GM23338 (cell line): ENCODE results near the gene MEGF11. TPM values are rescaled to one million over a fixed set of nuclear protein-coding genes. Genes with fewer than 3 reads are reported as not detected.

Experiments used
- ATAC-seq: fragments of 200-7000 bp; cut with Tn5 transposase; 3 replicates; pipeline ENCODE4 v1.9.1; 2020
- DNase-seq: peaks from one replicate; pipeline ENCODE4 v3.0.0-alpha.2; 2015; ENCODE audit warnings: low spot score
- H2AFZ ChIP-seq: fragments of 200-600 bp; sonication (generic); 2 replicates; pipeline ENCODE4 v1.8.0; 2016; ENCODE audit warnings: antibody characterized with exemption, mild to moderate bottlenecking, moderate library complexity
- H3F3A ChIP-seq: fragments of 200-600 bp; sonication (generic); replicated peaks from 2 replicates; pipeline ENCODE4 v1.8.0; 2017; ENCODE audit warnings: antibody characterized with exemption, mixed run types, low read depth
- H3K27ac ChIP-seq: fragments of 200-600 bp; sonication (generic); 2 replicates; pipeline ENCODE4 v1.6.1; 2016; ENCODE audit warnings: low read depth
- H3K27me3 ChIP-seq: fragments of 200-600 bp; sonication (generic); 2 replicates; pipeline ENCODE4 v1.8.0; 2016; ENCODE audit warnings: mild to moderate bottlenecking, mixed run types, moderate library complexity; ENCODE audit not compliant: insufficient read depth
- H3K36me3 ChIP-seq: fragments of 200-600 bp; sonication (generic); 2 replicates; pipeline ENCODE4 v1.8.0; 2016; ENCODE audit warnings: mild to moderate bottlenecking; ENCODE audit not compliant: insufficient read depth
- H3K4me1 ChIP-seq: fragments of 200-600 bp; sonication (generic); 2 replicates; pipeline ENCODE4 v1.8.0; 2016; ENCODE audit warnings: mild to moderate bottlenecking, moderate library complexity; ENCODE audit not compliant: insufficient read depth
- H3K4me2 ChIP-seq: fragments of 200-600 bp; sonication (generic); 2 replicates; pipeline ENCODE4 v1.7.1; 2017; ENCODE audit warnings: mixed run types
- H3K4me3 ChIP-seq: fragments of 200-600 bp; sonication (generic); 2 replicates; pipeline ENCODE4 v1.6.1; 2016; ENCODE audit warnings: mixed run types
- H3K79me2 ChIP-seq: fragments of 200-600 bp; sonication (generic); replicated peaks from 2 replicates; pipeline ENCODE4 v1.8.0; 2017; ENCODE audit warnings: mild to moderate bottlenecking; ENCODE audit not compliant: insufficient read depth
- H3K9me2 ChIP-seq: fragments of 200-600 bp; sonication (generic); 2 replicates; pipeline ENCODE4 v1.8.0; 2017; ENCODE audit not compliant: insufficient read depth
- H4K20me1 ChIP-seq: fragments of 200-600 bp; sonication (generic); replicated peaks from 2 replicates; pipeline ENCODE4 v1.8.0; 2017; ENCODE audit warnings: mild to moderate bottlenecking; ENCODE audit not compliant: insufficient read depth
- H3K27ac Mint-ChIP-seq: 2 replicates; pipeline ENCODE4 v1.8.0; 2020; ENCODE audit warnings: inconsistent platforms, mild to moderate bottlenecking, moderate library complexity, mixed read lengths
- H3K27me3 Mint-ChIP-seq: 3 replicates; pipeline ENCODE4 v1.8.0; 2022; ENCODE audit warnings: low read depth, mild to moderate bottlenecking, moderate library complexity, mixed read lengths, inconsistent platforms; ENCODE audit not compliant: insufficient read depth, poor library complexity
- H3K36me3 Mint-ChIP-seq: 3 replicates; pipeline ENCODE4 v1.8.0; 2021; ENCODE audit warnings: low read depth, mild to moderate bottlenecking, inconsistent platforms, moderate library complexity, mixed read lengths
- H3K4me1 Mint-ChIP-seq: 3 replicates; pipeline ENCODE4 v1.8.0; 2020; ENCODE audit warnings: mild to moderate bottlenecking, inconsistent platforms, mixed read lengths
- H3K4me3 Mint-ChIP-seq: 3 replicates; pipeline ENCODE4 v1.8.0; 2021; ENCODE audit warnings: moderate library complexity, mild to moderate bottlenecking, inconsistent platforms, mixed read lengths
- H3K9me3 Mint-ChIP-seq: 3 replicates; pipeline ENCODE4 v1.8.0; 2020; ENCODE audit warnings: moderate library complexity, mild to moderate bottlenecking, inconsistent platforms, mixed read lengths
- CREB1 ChIP-seq: fragments of 250-450 bp; sonication (Bioruptor Pico); IDR thresholded peaks from 2 replicates; pipeline ENCODE4 v1.5.0; 2020; ENCODE audit warnings: low read depth, mild to moderate bottlenecking, moderate library complexity
- EZH2phosphoT487 ChIP-seq: fragments of 200-600 bp; sonication (generic); IDR thresholded peaks from one replicate; pipeline ENCODE4 v1.8.1; 2018; ENCODE audit warnings: antibody characterized with exemption; ENCODE audit not compliant: unreplicated experiment
- JUNB ChIP-seq: IDR thresholded peaks from one replicate; pipeline ENCODE4 v1.6.1; 2016; ENCODE audit warnings: antibody characterized with exemption; ENCODE audit not compliant: unreplicated experiment
- POLR2AphosphoS5 ChIP-seq: IDR thresholded peaks from 2 replicates; pipeline ENCODE4 v1.6.1; 2016; ENCODE audit warnings: antibody characterized with exemption, low read depth
- ZNF114 ChIP-seq: fragments of 250-450 bp; sonication (Bioruptor Pico); IDR thresholded peaks from 2 replicates; pipeline ENCODE4 v1.5.0; 2020; ENCODE audit warnings: mild to moderate bottlenecking, moderate library complexity
- ZNF331 ChIP-seq: fragments of 250-450 bp; sonication (Bioruptor Pico); IDR thresholded peaks from 2 replicates; pipeline ENCODE4 v1.5.0; 2020; ENCODE audit warnings: low read depth, mild to moderate bottlenecking, moderate library complexity
- polyA plus RNA-seq: library from polyadenylated mRNA; unstranded; fragments of >200 nt; fragmentation: Nextera tagmentation; extraction: Ambion mirVana; gene quantifications from 2 replicates; pipeline ENCODE4 v1.2.1, GENCODE V29; 2016
- total RNA-seq: library from RNA; depleted of rRNA; stranded (reverse); fragments of >200 nt; shearing (Covaris generic); gene quantifications from 2 replicates; pipeline ENCODE4 v1.2.3, GENCODE V29; 2014
- TF ChIP-seq, protein P1 (sequence below): fragments of 250-450 bp; sonication (Bioruptor Pico); IDR thresholded peaks from 2 replicates; pipeline ENCODE4 v1.5.0; 2020; ENCODE audit warnings: mild to moderate bottlenecking, moderate library complexity
- TF ChIP-seq, protein P2 (sequence below): IDR thresholded peaks from 2 replicates; pipeline ENCODE4 v1.6.1; 2016; ENCODE audit warnings: antibody characterized with exemption
- TF ChIP-seq, protein P3 (sequence below), 2 experiments: fragments of 200-600 bp in 1 of 2; sonication (generic) in 1 of 2; conservative IDR thresholded peaks; 2 replicates each; pipeline versions ENCODE4 v1.5.1 to v1.6.1; 2016 to 2017; ENCODE audit warnings: antibody characterized with exemption in 2 of 2, low read depth in 2 of 2, mild to moderate bottlenecking in 2 of 2, moderate library complexity in 1 of 2

The MEGF11 gene
- total and polyA plus RNA-seq, 2 experiments from 2014 or later: 1.3 to 1.9 TPM

DNA sequence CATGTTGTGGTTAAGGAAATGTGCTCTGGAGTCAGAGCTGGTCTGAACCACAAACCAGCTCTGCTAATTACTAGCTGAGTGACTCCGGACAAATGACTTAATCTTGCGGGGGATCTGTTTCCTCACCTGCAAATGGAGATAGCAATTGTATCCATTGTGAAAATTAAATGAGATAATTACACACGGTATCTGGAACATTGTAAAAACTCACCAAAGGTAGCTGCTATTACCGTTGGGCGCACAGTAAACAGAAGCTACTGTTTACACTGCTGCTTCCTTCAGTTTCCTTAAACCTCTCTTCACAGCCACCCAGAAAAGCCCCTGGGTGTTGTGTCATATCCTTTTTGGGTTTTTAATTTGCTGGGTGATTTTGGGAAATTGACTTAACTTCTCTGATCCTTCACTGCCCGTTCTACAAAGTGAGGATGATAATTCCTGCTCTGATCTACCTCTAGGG lies 107.8 kb downstream of the MEGF11 start (continued):
- TF ChIP-seq, protein P1, sequence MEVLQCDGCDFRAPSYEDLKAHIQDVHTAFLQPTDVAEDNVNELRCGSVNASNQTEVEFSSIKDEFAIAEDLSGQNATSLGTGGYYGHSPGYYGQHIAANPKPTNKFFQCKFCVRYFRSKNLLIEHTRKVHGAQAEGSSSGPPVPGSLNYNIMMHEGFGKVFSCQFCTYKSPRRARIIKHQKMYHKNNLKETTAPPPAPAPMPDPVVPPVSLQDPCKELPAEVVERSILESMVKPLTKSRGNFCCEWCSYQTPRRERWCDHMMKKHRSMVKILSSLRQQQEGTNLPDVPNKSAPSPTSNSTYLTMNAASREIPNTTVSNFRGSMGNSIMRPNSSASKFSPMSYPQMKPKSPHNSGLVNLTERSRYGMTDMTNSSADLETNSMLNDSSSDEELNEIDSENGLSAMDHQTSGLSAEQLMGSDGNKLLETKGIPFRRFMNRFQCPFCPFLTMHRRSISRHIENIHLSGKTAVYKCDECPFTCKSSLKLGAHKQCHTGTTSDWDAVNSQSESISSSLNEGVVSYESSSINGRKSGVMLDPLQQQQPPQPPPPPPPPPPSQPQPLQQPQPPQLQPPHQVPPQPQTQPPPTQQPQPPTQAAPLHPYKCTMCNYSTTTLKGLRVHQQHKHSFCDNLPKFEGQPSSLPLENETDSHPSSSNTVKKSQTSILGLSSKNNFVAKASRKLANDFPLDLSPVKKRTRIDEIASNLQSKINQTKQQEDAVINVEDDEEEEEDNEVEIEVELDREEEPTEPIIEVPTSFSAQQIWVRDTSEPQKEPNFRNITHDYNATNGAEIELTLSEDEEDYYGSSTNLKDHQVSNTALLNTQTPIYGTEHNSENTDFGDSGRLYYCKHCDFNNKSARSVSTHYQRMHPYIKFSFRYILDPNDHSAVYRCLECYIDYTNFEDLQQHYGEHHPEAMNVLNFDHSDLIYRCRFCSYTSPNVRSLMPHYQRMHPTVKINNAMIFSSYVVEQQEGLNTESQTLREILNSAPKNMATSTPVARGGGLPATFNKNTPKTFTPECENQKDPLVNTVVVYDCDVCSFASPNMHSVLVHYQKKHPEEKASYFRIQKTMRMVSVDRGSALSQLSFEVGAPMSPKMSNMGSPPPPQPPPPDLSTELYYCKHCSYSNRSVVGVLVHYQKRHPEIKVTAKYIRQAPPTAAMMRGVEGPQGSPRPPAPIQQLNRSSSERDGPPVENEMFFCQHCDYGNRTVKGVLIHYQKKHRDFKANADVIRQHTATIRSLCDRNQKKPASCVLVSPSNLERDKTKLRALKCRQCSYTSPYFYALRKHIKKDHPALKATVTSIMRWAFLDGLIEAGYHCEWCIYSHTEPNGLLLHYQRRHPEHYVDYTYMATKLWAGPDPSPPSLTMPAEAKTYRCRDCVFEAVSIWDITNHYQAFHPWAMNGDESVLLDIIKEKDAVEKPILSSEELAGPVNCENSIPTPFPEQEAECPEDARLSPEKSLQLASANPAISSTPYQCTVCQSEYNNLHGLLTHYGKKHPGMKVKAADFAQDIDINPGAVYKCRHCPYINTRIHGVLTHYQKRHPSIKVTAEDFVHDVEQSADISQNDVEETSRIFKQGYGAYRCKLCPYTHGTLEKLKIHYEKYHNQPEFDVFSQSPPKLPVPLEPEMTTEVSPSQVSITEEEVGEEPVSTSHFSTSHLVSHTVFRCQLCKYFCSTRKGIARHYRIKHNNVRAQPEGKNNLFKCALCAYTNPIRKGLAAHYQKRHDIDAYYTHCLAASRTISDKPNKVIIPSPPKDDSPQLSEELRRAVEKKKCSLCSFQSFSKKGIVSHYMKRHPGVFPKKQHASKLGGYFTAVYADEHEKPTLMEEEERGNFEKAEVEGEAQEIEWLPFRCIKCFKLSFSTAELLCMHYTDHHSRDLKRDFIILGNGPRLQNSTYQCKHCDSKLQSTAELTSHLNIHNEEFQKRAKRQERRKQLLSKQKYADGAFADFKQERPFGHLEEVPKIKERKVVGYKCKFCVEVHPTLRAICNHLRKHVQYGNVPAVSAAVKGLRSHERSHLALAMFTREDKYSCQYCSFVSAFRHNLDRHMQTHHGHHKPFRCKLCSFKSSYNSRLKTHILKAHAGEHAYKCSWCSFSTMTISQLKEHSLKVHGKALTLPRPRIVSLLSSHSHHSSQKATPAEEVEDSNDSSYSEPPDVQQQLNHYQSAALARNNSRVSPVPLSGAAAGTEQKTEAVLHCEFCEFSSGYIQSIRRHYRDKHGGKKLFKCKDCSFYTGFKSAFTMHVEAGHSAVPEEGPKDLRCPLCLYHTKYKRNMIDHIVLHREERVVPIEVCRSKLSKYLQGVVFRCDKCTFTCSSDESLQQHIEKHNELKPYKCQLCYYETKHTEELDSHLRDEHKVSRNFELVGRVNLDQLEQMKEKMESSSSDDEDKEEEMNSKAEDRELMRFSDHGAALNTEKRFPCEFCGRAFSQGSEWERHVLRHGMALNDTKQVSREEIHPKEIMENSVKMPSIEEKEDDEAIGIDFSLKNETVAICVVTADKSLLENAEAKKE (CRISPR knock-in tag): no peak
- TF ChIP-seq, protein P2, sequence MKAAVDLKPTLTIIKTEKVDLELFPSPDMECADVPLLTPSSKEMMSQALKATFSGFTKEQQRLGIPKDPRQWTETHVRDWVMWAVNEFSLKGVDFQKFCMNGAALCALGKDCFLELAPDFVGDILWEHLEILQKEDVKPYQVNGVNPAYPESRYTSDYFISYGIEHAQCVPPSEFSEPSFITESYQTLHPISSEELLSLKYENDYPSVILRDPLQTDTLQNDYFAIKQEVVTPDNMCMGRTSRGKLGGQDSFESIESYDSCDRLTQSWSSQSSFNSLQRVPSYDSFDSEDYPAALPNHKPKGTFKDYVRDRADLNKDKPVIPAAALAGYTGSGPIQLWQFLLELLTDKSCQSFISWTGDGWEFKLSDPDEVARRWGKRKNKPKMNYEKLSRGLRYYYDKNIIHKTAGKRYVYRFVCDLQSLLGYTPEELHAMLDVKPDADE: no peak

DNA sequence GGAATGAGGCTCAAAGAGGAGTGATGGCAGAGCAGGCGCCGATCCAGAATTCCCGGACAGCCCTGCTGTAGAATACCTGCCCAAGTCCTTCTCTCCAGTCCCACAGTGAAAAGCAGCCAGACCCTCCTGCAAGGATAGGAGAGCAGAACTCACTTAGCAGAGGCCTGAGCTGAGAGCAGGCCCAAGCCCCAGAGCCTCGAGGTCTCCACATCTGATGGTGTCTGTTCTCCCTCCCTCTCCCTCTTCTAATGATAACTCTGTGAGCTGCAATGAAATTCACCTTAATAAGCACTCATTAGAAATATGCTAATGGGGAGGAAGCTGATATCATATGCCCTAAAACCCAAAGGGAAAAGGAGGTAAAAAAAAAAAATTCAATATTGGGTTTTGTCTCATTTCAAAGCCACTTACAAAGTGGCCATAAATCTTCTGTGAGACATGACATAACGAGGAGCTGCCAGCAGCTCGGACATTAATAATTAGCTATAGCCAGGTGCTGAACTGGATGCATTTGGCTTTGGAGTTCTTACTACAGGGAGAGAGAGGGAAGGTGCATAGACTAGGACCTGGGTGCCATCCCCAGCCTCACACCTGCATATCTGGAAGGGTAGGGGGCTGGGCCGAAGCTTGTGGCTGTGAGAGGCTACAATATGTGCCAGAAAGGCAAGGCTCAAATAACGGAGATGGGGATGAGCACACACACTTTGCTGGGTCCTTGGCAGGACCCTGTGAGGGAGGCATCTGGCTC lies 108.4 kb downstream of the MEGF11 start:
- Mint-ChIP-seq H3K36me3 (no peaks in the 10 kb centered on the region), H3K27me3 (peaks cover 9% of the 10 kb centered on the region), H3K27ac (no peak overlapping the region), H3K4me3 (no peak overlapping the region), H3K4me1 (peaks cover 21% of the 10 kb centered on the region), H3K9me3 (no peaks in the 10 kb centered on the region)
- Histone ChIP-seq H3F3A (no peaks in the 10 kb centered on the region), H3K27ac (no peak overlapping the region), H3K4me3 (no peak overlapping the region), H3K36me3 (no peaks in the 10 kb centered on the region), H3K27me3 (no peaks in the 10 kb centered on the region), H3K4me1 (no peaks in the 10 kb centered on the region), H3K9me2 (no peaks in the 10 kb centered on the region), H2AFZ (no peak overlapping the region), H3K79me2 (no peaks in the 10 kb centered on the region), H4K20me1 (no peaks in the 10 kb centered on the region), H3K4me2 (no peak overlapping the region)
- ATAC-seq (no peak), DNase-seq (no peak)
- TF ChIP-seq ZNF331: no peak
- TF ChIP-seq ZNF114 (CRISPR knock-in tag): no peak
- TF ChIP-seq EZH2phosphoT487: no peak
- TF ChIP-seq POLR2AphosphoS5: no peak
- no peak for TF ChIP-seq JUNB
- TF ChIP-seq CREB1 (CRISPR knock-in tag): no peak
- TF ChIP-seq, protein P3, sequence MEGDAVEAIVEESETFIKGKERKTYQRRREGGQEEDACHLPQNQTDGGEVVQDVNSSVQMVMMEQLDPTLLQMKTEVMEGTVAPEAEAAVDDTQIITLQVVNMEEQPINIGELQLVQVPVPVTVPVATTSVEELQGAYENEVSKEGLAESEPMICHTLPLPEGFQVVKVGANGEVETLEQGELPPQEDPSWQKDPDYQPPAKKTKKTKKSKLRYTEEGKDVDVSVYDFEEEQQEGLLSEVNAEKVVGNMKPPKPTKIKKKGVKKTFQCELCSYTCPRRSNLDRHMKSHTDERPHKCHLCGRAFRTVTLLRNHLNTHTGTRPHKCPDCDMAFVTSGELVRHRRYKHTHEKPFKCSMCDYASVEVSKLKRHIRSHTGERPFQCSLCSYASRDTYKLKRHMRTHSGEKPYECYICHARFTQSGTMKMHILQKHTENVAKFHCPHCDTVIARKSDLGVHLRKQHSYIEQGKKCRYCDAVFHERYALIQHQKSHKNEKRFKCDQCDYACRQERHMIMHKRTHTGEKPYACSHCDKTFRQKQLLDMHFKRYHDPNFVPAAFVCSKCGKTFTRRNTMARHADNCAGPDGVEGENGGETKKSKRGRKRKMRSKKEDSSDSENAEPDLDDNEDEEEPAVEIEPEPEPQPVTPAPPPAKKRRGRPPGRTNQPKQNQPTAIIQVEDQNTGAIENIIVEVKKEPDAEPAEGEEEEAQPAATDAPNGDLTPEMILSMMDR (conservative IDR thresholded peaks at IDR 0.05; ENCODE audit: low read depth in 2 of 2): no peak
